ENCODE results near the gene PRKN. TPM values are rescaled to one million over a fixed set of nuclear protein-coding genes. Genes with fewer than 3 reads are reported as not detected.

Gene PRKN
- polyA plus RNA-seq, 1 donor from 2014 or later: 1.2 TPM

GRCh38 chr6:161568885-161569456, 1158.6 kb downstream of the PRKN start:
- no peak overlapping the region for H3K9ac ChIP-seq (ENCODE audit: low read length)

GRCh38 chr6:161564952-161565351, 1162.6 kb downstream of the PRKN start:
- Histone ChIP-seq H3K4me2 (ENCODE audit: low read length) (no peak overlapping the region), H3K9me2 (ENCODE audit: insufficient read depth, low read length) (no peaks in the 10 kb centered on the region), H3K9me3 (ENCODE audit: low read length) (no peaks in the 10 kb centered on the region), H4K20me1 (ENCODE audit: insufficient read depth) (no peaks in the 10 kb centered on the region), H3K4me3 (ENCODE audit: low read length) (no peak overlapping the region), H3K27ac (ENCODE audit: low read length) (no peak overlapping the region), H2AFZ (ENCODE audit: low read depth, low read length) (no peak overlapping the region), H3K36me3 (ENCODE audit: insufficient read depth, low read length) (no peaks in the 10 kb centered on the region), H3K9ac (ENCODE audit: low read length) (no peak overlapping the region), H3K79me2 (replicated peaks; ENCODE audit: insufficient read depth, low read length) (no peaks in the 10 kb centered on the region), H3K27me3 (ENCODE audit: insufficient read depth, low read depth, low read length) (no peaks in the 10 kb centered on the region), H3F3A (ENCODE audit: insufficient read depth, low read length, poor library complexity, severe bottlenecking) (no peaks in the 10 kb centered on the region)
- no peak for TF ChIP-seq EZH2 (IDR thresholded peaks at IDR 0.05; ENCODE audit: borderline replicate concordance, insufficient read depth, low read length, poor library complexity, severe bottlenecking)
- TF ChIP-seq SMC3 (conservative IDR thresholded peaks at IDR 0.05; ENCODE audit: poor library complexity): no peak
- TF ChIP-seq POLR2AphosphoS5 (IDR thresholded peaks at IDR 0.05): no peak
- TF ChIP-seq, protein P1, sequence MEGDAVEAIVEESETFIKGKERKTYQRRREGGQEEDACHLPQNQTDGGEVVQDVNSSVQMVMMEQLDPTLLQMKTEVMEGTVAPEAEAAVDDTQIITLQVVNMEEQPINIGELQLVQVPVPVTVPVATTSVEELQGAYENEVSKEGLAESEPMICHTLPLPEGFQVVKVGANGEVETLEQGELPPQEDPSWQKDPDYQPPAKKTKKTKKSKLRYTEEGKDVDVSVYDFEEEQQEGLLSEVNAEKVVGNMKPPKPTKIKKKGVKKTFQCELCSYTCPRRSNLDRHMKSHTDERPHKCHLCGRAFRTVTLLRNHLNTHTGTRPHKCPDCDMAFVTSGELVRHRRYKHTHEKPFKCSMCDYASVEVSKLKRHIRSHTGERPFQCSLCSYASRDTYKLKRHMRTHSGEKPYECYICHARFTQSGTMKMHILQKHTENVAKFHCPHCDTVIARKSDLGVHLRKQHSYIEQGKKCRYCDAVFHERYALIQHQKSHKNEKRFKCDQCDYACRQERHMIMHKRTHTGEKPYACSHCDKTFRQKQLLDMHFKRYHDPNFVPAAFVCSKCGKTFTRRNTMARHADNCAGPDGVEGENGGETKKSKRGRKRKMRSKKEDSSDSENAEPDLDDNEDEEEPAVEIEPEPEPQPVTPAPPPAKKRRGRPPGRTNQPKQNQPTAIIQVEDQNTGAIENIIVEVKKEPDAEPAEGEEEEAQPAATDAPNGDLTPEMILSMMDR (IDR thresholded peaks at IDR 0.05; ENCODE audit: poor library complexity, severe bottlenecking): no peak
- no peak for TF ChIP-seq EP300 (conservative IDR thresholded peaks at IDR 0.05; ENCODE audit: poor library complexity, severe bottlenecking)
- no peak for TF ChIP-seq TAF1 (IDR thresholded peaks at IDR 0.05; ENCODE audit: low read depth)
- no peak for TF ChIP-seq MXI1 (conservative IDR thresholded peaks at IDR 0.05; ENCODE audit: poor library complexity, severe bottlenecking)
- no peak for TF ChIP-seq RAD21 (conservative IDR thresholded peaks at IDR 0.05)
- no peak for TF ChIP-seq REST (IDR thresholded peaks at IDR 0.05; ENCODE audit: borderline replicate concordance)

More at GRCh38 chr6:161568885-161569456, 1158.6 kb downstream of the PRKN start:
- TF ChIP-seq SMC3 (conservative IDR thresholded peaks at IDR 0.05; ENCODE audit: poor library complexity) (peak; percentile 13), POLR2AphosphoS5 (IDR thresholded peaks at IDR 0.05) (peak; percentile 71), MXI1 (conservative IDR thresholded peaks at IDR 0.05; ENCODE audit: poor library complexity, severe bottlenecking) (no peak), EP300 (conservative IDR thresholded peaks at IDR 0.05; ENCODE audit: poor library complexity, severe bottlenecking) (peak; percentile 91), REST (IDR thresholded peaks at IDR 0.05; ENCODE audit: borderline replicate concordance) (no peak), TAF1 (IDR thresholded peaks at IDR 0.05; ENCODE audit: low read depth) (no peak), RAD21 (conservative IDR thresholded peaks at IDR 0.05) (peak; percentile 18), EZH2 (IDR thresholded peaks at IDR 0.05; ENCODE audit: borderline replicate concordance, insufficient read depth, low read length, poor library complexity, severe bottlenecking) (no peak)
- H3K4me2 ChIP-seq (ENCODE audit: low read length): no peak overlapping the region
- H3K79me2 ChIP-seq (replicated peaks; ENCODE audit: insufficient read depth, low read length): no peaks in the 10 kb centered on the region
- peaks cover 3% of the 10 kb centered on the region for H3K9me3 ChIP-seq (ENCODE audit: low read length)
- H4K20me1 ChIP-seq (ENCODE audit: insufficient read depth): no peaks in the 10 kb centered on the region
- no peak overlapping the region for H2AFZ ChIP-seq (ENCODE audit: low read depth, low read length)
- H3K27me3 ChIP-seq (ENCODE audit: insufficient read depth, low read depth, low read length): no peaks in the 10 kb centered on the region
- H3K4me3 ChIP-seq (ENCODE audit: low read length): peak overlapping the region; percentile 6
- H3K27ac ChIP-seq (ENCODE audit: low read length): peak overlapping the region; percentile 62
- H3K36me3 ChIP-seq (ENCODE audit: insufficient read depth, low read length): no peaks in the 10 kb centered on the region
- no peaks in the 10 kb centered on the region for H3F3A ChIP-seq (ENCODE audit: insufficient read depth, low read length, poor library complexity, severe bottlenecking)
- H3K9me2 ChIP-seq (ENCODE audit: insufficient read depth, low read length): no peaks in the 10 kb centered on the region

Measured in neural cell (in vitro differentiated cells).